ENCODE data around the gene GLRX.
A peak's percentile ranks its signal among the peaks of the same experiment; 100 is the strongest.
"Not testable (repeated sequence)": the region's sequence is repeated elsewhere in the genome, so short reads cannot be mapped to it uniquely, and the experiment has no call there.

The GLRX gene

DNA sequence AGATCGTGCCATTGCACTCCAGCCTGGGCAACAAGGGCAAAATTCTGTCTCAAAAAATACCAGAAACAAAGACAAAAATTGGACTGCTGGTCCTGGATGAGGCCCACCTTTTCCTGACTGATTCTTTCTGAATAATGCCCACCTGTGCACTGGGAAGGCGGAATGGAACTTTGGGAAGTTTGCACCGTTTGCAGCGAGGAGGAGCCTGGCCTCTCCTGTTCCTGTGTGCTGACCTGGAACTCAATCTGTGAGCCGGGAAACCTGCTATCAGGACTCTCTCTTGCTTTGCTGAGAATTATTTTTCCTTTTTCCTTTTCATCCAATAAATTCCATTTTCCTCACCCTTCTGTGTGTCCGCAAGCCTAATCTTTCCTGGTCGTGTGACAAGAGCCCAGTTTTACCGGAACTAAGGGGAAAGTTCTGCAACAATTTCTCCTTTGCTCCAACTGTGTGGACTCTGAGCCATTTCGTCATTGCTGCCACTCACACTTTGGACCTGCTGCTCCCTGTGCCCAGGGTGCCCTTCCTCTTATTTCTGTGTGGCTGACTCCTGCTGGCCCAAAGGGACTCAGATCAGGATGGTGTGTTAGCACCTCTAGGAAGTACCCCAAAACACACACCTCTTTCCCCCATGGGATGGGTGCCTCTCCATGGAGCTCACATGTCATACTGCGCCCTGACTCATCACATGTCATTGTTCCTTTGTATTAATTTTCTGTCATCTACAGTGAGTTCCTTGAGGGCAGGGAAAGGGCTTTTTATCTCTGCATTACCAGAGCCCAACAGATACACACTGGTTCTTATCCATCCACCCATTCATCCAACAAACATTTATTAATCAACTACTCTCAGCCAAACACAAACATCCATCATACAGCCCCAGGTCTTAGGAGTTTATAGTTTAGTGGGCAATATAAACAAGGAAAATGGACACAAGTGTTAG, 4.7 kb upstream of the GLRX start:
- DNase-seq (ENCODE audit: low spot score), result peak; percentile 35

DNA sequence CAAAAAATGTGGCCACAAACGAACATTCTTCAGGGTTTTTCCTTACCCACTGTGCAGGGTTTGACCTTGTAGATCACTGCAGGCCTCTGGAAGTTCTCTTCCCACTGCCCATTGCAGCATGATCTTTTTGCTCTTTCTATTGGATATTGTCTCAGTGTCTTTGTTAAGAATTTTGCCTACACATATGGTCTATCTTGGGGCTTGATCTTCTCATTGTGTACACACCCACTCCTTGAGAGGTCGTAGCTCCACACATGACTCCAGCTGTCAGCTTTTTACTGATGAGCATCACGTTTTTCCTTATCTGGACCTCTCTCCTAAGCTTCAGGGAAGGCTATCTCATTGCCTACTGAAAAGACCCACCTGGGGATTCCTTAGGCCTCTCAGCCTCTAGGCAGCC, 3.0 kb upstream of the GLRX start:
- DNase-seq (ENCODE audit: low spot score), result no peak

DNA sequence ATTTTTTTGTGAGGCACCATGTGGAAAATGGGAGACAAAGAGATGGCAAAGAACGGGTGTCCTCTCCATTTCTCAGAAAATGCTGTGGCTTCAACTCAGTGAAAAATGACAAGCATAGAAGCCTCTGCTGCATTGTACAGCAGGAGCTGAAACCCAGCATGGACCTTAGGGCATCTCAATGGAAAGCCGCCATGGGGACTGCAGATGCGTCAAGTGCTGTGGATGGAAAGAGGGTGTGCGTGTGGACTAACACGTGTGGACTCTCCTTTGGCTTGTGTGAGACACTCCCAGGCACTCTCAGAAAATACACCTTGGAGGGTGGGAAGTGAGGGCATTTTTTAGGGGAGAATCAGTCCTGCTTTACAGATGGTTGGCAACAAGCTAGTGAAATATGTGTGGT, 2.2 kb upstream of the GLRX start:
- no peak for DNase-seq (ENCODE audit: low spot score)

DNA sequence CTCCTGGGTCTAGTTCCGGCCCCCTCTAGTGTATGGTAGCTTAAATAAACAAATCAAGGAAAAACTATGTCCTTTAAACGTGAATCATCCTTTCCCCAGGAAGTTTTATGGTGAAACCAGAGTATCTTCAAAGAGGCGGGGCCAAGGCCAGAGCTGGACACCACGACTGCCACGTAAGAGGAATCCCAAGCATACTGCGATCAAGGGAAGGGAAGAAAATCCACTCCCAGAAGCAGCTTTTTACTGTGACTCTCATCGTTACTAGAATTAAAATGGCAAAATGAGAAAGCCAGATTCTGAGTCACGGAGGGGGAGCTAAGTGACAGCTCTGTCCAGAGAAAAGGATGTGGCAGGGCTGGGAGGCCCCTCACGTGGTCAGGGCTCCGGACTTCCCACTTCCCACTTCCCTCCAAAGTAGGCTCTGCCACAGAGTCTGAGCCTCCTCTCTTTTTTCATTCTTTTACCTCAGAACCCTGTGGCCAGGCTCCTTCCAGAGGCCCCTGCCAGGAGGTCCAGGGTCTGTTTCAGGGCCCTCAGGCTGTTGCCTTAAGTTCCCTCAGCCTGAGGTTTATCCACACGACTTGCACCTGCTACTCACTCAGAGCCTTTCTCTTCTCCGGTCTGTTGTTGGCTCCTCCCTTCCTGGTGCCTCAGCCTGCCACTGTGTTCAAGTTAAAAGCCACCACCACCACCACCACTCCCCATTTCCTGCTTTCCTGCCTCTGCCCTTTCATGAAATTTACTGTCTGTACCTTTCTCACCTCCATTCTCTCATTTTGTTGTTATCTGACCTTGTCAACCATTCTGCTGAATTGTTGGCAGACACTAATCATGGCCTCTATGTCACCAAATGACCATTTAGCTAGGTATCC, 1.4 kb upstream of the GLRX start:
- peak; percentile 84 for DNase-seq (ENCODE audit: low spot score)

DNA sequence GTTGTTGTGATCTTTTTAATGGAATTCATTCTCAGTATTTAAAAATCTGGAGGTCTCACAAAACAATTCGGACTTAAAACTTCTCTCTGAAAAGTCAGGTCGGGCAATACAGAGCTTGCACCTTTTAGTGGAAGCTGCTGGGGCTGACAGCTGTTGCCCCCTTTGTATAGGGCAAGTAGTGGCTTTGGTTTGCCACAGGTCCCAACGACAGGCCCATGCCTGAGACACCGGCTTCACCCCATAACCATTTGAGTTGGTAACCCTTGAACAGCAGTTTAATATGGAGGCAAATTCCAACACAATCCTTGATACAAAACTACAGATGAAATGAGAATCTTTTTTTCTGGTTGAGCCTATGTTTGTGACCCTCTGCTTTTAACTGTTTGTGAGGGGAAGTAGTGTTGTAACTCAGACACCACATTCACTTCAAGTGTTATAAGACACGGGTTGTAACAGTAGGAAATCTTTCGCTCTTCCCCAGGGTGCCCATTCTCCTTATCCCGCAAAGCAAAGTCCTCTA, 752 bp upstream of the GLRX start:
- DNase-seq (ENCODE audit: low spot score), result no peak

DNA sequence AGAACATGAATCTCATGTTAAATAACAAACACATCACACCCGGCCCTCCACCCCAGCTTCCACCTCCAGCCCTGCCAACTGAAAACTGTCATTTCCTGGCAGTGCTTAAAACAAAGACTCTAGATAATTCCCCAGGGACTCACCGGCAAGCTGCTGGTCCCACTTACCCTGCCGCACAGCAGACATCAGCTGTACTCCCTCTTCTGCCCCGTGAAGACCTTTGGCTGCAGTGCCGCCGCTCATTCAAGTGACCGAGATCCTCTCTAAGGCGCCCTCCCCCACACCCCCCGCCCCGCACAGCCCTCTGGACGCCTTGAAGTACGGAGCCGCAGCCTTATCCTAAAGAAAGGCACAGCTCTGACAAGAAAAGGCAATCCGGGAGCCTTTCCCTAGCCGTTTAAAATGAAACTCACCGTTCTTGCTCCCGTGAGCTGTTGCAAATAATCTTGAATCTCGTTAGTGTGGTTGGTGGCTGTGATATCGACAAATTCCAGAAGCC, 434 bp downstream of the GLRX start:
- no peak for DNase-seq (ENCODE audit: low spot score)

DNA sequence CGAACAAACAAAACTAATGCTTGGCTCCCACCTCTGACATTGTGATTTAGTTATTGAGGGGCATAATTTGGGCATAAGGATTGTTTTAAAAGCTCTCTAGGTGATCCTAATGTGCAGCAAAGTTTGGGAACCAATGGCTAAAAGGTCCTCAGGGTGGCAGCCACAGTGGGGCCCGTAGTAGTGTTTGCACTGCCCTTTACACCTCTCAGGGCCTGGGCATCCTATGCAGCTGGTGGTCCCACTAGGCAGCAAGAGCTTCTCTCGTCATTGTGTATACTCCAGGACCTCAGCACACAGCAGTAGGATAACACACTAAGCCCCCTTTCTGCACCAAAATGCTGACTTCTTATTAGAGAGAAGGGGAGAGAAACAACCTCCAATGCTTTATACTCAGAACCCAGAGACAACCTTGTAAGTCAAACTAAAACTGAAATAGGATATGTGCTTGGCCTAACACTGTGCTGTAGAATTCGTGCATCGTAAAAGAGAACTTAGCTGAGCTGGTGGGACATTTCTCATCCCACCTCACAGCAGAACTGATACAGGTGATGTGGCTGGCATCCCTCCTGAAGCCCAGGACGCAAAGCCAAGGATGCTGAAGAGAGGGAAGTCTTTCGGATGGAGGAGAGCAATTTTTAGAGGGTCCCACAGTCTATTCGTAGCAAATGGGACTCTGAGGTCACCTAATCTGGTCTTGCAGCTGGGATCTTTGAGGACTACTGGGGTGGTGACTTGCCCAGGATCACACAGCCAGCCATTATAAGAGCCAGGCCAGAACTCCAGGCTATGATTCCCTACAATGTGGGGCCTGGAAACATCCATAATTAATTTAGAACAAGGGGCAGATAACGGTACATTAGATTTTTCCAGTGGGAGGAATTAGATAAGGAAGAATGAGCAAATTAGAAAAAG, 1.2 kb downstream of the GLRX start:
- peak; percentile 35 for DNase-seq (ENCODE audit: low spot score)

DNA sequence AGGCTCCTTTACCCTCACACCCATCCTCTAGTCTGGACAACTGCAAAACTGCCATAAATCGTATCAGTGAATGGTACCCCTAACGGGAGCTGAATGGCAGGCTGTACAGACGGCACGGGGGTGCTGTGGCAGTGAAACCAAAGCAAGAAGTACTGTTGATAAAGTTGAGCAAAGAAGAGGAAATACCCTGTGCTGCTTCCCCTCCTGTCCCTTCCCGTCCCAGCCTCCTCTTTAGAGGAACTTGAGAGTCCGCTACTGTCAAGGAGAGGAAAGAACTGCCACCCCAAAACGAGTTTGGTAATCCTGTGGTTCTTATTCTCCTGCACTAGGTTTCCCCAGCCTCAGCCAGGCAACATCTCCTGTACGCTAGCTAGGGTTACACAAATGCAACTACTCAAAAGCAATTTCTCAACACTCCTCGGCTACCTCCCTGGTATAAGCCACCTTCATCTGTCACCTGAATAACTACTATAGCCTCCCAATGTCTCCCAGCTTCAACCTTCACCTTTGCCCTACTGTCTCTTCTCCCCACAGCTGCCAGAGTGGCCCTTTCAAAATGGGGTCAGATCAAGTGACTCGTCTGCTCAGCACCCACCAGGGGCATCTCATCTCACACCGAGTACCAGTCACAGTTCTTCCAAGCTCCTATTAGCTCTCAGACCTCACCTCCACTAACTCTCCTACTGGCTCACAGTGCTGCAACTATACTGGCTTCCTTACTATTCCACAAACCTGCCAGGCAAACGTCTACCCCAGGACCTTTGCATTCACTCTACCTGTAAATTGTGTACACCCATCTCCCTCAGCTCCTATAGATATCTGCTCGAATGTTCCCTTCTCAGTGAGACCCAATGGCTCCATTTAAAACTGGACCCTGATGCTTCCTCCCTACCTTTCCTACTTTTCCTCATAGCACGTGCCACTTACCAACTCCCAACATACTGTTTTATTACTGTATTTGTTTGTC, 4.1 kb downstream of the GLRX start:
- DNase-seq (ENCODE audit: low spot score), result peak; percentile 25

DNA sequence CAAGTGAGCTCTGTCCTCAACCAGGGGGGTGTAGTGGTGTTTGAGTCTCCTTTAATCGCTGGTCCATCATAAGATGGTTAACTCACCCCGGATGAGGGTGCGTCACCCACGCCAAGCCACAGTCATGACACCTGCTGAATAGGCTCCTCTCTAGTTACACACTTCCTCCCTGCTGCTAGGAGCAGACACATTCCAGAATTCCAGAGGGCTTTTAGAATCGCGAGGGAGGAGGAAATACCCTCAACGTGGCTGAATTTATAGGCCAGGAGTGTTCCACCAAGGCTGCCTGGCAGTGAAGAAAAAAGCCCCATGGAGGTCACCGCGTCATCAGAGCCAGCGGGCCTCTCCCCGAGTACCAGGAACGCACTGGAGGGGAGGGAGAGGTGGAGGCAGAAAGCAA, 5.1 kb downstream of the GLRX start:
- no peak for DNase-seq (ENCODE audit: low spot score)

DNA sequence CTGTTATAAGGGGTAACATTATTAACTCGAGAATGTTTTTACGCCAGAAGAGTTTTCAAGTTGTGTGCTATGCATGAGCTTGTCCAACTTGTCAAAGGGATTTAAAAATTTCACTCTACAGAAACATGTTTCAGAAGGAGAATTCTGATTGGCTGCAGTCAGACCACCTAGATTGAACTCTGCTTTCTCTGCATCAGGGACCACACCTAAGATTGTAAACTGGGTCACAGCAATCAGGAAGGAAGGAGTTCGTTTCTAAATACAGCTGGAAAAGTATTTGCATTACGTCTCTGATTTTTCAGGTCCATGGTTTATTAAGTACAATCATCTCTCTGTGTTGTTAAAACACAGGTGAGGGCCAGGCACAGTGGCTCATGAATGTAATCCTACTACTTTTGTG, 5.8 kb downstream of the GLRX start:
- DNase-seq (ENCODE audit: low spot score), result no peak

DNA sequence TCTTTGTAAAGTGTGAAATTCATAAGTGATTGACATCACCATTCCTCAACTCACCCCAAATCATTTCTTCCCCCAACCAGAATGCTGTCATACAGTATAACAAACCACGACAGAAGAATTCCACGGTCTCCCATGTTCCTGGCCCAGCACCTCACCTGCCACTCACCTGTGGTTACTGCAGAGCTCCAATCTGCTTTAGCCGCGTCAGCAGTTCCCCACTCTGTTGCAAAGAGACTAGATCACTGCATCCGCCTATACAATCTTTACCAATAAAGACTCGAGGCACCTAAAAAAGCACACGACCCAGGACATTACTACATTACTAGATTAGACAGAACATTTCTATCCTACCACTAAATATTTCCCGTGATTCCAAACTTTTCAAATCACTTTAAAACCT, 6.2 kb downstream of the GLRX start:
- DNase-seq (ENCODE audit: low spot score), result no peak

DNA sequence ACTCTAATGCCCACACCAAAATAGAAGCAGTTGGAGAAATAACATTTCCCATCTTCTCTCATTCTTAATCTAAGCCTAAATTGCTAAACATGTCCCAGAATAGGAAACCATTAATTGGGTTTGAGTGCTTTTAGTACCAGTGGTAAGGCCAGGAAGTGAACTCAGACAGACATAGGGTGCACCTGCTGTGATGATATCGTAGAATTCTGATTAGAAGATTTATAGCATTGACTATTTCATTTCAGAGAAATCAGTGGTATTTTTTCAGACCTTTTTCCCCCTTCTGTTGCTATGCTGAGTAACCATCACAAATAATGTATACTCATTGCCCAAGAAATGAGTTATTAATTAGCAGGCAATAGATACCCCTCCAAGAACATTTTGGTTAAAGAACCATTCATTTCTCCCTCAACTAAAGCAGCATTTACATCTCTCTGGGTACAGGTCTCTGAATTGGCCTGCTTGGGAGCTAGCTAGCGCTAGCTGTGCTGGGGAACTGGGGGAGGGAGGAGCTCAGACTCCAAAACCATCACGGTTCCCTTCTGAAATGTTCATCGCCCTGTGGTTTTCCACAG, 7.3 kb downstream of the GLRX start:
- no peak for DNase-seq (ENCODE audit: low spot score)

DNA sequence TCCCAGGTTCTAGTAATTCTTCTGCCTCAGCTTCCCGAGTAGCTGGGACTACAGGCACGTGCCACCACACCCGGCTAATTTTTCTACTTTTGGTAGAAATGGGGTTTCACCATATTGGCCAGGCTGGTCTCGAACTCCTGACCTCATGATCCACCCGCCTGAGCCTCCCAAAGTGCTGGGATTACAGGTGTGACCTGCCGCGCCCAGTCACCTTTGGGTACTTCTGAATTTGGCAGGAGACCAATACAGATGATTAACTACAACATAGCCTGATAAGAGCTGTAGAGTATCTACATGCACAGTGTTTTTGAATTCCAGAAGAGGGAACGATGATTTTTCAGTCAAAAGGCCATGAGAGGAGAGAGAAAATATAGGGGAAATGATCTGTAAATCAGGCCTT, 9.5 kb downstream of the GLRX start:
- not testable (repeated sequence) for DNase-seq (ENCODE audit: low spot score)

DNA sequence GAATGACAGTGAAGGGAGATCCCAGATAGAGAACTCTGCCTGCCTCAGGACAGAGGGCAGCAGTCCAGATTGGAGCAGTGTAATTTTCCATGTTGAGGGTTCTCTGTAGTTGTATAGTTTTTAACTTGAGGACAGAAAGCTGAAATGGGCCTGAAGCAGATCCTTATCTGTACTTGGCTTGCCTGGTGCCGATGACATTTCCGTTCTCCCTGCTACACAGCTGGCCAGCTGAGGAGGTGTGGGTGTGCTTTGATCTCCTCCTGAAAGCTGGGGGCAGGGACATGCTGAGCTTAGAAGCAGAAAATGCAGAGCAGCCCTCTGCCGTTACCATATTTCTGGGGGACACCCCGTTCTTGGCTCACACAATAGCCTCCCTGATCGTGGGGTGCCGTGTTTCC, 10.5 kb downstream of the GLRX start:
- no peak for DNase-seq (ENCODE audit: low spot score)

DNA sequence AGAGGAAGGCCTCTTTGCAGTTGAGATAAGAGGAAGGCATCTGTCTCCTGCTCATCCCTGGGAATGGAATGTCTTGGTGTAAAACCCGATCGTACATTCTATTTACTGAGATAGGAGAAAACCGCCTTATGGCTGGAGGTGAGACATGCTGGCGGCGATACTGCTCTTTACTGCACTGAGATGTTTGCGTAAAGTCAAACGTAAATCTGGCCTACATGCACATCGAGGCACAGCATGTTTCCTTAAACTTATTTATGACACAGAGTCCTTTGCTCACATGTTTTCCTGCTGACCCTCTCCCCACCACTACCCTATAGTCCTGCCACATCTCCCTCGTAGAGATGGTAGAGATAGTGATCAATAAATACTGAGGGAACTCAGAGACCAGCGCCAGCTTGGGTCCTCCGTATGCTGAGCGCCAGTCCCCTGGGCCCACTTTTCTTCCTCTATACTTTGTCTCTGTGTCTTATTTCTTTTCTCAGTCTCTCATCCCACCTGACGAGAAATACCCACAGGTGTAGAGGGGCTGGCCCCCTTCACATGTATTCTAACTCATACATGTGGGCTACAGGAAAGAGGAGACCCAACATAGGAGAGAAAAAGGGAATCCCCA, 11.0 kb downstream of the GLRX start:
- DNase-seq (ENCODE audit: low spot score), result not testable (repeated sequence)

DNA sequence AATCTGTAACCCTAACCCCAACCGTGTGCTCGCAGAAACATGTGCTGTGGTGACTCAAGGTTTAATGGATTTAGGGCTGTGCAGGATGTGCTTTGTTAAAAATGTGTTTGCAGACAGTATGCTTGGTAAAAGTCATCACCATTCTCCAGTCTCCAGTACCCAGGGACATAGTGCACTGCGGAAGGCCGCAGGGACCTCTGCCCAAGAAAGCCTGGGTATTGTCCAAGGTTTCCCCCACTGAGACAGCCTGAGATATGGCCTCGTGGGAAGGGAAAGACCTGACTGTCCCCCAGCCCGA, 11.5 kb downstream of the GLRX start:
- not testable (repeated sequence) for DNase-seq (ENCODE audit: low spot score)

DNA sequence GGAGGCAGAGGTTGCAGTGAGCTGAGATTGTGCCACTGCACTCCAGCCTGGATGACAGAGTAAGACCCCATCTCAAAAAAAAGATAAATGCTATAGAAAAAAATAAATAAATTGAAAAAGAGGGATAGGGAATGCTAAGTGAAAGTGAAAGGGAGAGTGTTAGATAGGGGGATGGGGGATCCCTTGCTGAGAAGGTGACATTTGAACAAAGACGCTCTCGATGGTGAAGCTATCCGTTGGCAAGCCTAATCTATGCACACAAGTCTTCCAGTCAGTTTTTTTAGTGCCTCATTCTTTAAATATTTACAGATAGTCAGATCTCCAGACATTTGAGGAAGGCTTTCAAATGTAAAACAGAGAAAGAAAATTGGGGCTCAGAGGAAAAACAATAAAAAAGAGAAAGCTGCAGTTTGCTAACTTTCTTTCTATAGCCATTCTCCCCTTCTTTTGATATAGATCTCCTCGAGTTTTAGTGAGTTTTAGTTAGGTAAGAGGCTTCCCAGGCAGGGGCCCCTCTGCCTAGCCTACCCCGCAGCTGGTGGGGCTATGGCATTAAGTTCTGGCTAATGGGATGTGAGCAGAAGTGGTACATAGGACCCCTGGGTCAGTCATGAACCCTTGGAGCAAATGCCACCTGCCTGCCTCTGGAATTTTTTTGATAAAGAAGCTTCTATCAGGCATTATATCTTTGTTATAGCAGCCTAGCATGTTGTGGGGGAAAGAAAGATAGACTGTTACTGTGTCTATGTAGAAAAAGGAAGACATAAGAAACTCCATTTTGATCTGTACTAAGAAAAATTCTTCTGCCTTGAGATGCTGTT, 12.0 kb downstream of the GLRX start:
- DNase-seq (ENCODE audit: low spot score), result no peak

DNA sequence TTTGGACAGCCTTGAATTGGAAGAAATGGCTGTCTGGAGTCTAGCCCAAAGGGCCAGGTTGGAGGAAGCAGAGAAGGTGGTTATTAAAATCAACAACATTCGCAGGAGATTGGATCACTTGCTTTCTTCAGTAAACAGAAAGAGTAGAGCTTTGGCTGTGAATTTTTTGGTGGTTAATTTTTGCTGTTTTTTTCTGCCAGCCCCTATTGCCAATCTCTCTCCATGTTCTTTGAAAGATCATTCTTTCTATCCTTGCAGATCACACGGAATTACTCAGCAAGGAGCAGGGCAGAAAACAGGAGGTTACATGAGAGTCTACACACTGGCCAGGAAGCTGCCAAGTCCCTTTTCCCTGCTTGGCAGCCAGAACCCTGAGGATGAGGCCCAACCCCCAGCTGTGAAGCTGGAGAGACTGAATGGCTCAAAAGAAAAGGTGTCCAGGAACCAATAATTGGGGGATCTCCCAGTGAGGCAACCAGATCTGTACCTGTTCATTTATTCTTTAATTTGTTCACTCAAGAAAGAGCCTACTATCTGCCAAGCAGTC, 13.0 kb downstream of the GLRX start:
- no peak for DNase-seq (ENCODE audit: low spot score)
